Ammon's horn (tissue), 1 donor: Measurements from ENCODE around the gene LDLRAD3.

Experiments
- DNase-seq: peaks from one replicate; pipeline ENCODE4 v3.0.0-alpha.2; 2016; ENCODE audit warnings: low spot score

Gene LDLRAD3

DNA sequence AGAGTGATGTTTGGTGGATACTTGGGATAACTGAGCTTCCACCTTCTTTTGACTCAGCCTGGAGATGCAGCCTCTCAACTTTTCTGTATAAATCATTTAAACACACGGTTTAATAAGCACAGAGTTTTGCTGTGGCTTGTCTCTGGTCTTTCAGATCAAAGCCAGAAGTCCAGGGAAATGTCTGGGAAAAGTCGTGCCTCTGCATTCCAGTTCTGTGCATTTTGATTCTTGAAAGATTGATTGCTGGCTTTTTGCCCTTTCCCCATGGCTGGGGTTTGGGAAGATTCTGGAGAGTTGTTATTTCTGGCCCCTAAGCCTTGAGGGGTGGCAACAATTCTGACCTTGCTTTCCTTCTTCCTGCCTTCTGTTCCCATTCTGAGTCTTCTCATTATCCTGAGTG, 191.2 kb downstream of the LDLRAD3 start:
- no peak for DNase-seq

DNA sequence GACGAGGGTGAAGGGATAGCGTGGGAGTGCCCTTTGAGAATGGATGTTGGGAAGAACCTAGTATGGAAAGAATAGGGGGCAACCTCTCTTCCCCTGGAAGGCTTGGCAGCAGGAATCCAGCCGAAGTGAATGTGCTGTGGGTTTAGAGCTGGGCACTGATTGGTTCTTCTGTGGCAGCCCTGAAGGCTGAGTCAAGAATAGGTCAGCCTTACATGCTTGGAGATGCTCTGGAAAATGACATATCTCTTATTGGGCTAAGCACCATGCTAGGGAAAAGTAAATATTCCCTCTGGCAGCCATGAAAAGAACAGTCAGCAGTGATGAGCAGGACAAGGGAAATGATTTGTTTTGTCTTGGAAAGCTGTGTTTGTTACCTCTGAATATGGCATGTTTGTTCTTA, 195.9 kb downstream of the LDLRAD3 start:
- no peak for DNase-seq

DNA sequence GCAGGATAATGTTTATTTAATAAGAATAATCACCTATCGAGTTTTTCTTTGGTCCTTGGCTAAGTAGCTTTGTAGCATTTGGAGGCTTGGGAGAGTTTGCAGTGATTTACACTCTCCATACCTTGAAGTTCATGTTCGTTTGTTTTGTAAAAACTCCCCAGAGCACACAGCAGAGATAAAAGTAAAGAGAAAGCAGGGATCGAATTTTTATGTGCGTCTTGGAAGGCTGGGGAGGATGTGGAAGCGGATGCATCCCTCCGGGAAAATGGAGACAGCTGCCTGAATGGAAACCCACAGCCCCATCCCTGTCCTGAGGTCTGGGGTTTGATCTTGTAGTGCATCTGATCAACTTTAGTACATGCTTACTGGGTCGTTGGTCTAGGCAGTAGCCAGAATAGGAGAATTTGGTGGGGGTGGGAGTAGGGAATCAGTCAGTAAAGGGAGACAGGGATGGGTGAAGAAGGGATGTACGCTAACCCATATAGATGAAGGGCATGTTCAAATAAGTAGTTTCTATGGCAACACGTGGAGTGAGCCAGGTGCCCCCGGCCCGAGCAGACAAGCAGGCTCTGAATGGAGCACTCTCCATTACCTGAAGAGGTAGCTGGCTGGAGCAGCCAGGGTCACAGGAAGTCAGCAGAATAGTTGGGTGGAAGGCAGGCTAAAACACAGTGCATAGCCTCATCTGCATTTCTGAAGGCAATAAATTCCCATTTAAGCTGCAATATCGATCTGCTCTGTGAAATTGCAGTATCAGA, 197.5 kb downstream of the LDLRAD3 start:
- DNase-seq, result no peak

DNA sequence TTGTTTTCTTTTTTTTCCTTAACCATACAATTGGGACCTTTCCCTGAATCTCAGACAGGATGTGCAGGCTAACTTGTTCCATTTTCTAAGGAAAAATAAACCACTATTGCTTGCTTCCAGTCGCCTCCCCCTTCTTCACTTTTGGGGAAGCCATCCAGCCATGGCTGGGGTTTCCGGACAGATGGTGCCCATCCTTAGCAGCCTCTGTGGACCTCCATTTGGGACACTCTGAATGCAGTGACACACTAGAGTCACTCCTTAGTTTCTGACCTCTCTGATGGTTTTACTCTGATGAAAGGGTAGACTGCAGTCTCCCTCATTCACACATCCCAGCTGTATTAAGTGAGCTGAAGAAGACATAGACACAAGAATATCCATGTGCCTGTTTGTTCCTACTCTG, 198.1 kb downstream of the LDLRAD3 start:
- no peak for DNase-seq

DNA sequence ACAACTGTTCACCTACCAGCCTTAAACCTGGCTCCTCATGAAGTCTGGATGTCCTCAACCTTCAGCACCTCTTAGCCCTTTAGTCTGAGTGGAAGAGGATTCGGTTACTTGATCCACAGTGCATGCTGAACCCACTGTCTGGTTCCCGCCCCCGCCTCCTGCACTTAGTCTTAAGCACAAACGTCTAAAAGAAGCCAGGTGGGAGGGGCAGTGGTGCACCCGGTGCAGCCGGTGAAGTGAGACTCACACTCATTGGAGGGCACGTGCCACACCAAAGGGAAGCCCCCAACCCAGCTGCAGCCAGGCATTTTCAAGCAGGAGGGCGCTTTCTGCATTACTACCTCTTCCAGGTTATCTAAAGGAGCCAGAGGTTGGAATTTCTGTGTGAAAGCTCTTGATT, 198.6 kb downstream of the LDLRAD3 start:
- no peak for DNase-seq

DNA sequence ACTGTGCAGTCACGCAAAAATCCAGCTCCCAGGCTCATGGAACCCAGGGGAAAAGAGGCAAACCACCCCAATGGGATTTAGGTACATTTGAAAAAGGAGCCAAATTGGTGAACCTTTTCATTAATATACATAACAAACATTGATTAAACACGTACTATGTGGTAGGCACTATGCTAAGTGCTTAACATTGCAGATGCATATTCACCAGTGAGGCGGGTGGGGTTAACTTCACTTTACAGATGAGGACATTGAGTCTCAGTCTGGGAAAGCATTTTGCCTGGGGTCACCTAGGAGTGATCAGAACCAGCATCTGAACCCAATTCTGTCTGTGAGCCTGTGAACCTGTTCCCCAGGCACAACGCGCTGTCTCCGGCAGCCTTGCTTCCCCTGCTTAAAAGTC, 199.0 kb downstream of the LDLRAD3 start:
- no peak for DNase-seq

DNA sequence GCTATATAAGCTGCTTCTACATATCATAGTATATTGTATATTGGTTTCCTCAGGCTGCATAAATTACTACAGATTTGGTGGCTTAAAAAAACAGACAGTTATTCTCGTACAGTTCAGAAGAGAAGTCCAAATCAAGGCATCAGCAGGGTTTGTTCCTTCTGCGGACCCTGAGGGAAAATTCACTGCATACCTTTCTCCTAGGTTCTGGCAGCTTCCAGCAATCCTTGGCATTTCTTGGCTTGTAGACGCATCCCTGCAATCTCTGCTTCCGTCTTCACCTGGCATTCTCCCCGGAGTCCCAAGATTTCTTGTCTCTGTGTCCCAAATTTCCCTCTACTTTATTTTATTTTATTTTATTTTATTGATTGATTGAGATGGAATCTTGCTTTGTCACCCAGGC, 202.6 kb downstream of the LDLRAD3 start:
- no peak for DNase-seq

DNA sequence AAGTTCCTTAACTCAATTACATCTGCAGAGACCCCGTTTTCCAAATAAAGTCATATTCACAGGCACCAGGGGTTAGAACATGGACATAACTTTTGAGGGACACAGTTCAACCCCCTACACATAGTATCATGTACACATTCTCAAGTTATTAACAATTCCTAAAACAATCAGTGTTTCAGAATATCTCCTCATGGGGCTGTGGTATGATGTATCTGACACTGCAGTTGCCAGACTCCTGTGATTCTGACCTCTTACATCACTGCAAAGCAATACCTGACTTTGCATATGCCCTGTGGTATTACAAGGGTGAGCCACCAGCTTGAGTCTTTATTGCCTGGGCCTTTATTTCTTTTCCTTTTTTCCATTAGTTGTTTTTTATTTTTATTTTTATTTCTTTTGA, 203.6 kb downstream of the LDLRAD3 start:
- no peak for DNase-seq

DNA sequence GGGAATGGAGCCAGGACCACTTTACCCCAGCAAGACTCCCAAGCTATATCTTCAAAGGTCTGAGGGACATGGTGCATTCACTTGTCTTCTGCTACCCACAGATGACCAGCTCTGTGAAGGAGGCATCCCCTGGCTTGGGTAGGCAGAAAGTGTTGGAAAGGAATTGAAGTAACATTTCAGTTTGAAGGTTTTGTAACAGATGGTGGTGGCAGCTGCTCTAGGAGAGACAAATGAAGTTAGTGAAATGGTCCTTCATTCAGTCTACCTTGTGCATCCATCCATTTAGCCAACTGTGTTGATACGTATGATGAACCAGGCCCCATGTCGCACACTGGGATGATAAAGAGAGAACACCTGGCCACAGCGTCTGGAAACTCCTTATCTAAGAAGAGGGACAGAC, 204.8 kb downstream of the LDLRAD3 start:
- no peak for DNase-seq

DNA sequence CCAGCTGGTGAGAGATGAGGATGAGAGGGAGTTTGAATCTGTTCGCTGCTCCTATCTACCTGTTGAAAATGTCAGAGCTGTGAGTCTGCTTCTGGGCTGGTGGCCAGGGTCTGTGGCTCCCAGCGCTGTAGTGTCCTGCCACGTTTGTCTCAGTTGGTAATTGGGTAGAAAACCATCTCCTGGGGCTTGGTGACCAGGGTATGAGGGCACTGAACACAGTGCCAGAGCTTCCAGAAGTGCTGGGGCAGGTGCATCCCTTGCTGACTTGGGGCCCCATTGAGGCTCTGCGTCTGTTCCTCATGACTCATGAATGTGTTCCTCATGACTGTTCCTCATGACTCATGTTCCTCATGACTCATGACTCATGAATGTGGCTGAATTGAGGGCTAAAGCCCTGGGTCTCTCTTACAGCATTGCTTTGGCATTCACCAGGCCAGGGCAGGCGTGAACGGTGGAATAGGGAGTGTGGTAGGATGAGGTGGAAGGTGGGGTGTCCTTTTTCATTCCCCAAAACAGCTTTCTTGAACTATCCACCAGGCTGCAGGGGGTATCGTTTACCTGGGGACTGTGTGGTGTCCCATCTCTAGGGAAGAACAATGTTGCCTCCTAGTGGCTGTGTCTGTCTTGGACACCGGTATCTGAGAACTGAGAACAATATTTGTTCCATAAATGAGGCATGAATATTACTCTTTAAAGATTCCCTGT, 205.8 kb downstream of the LDLRAD3 start:
- no peak for DNase-seq

DNA sequence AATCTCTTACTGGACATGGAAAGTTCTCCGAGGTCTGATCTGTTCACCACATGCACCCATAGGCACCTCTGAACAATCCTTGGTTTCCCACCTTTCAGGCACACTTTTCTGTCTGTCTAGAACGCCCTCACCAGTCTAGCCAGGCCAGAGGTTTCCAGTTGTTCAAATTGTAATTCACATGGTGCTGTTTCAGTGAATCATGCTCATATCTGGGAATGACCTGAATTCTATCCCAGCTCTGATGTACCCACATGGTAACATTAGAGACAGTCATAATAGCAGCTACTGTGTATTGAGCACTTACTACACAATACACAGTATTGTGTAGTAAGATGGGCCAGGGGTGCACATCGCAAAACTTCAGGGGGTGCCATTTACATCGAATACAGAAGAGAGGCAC, 207.1 kb downstream of the LDLRAD3 start:
- no peak for DNase-seq

DNA sequence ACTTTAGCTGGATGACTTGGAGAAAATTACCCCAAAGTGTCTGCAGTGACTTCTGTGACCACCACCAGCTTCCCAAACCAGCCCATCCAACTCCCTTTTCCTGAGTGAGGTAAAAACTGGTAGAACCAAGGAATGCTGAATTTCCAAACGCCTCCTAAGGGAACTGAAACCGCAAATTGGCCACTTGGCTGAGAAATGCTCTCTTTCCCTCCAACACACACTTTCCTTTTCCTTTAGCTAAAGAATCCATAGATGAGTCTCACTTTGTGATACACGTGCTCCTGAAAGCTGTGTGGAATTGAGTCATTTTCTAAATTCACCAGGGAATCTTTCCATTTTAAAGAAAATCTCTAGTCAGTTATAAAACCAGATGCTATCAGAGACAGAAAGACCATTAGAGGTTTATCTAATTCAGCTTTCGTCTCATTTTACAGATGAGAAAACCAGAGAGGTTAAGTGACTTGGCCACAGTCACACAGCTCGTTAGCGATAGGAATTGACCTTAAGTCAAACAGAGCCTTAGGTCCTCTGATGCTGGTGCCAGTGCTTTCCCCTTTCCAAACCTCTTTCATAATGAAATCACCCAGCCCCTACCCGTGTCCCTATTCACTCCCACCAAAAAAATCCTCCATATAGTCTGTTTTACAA, 208.2 kb downstream of the LDLRAD3 start:
- no peak for DNase-seq

DNA sequence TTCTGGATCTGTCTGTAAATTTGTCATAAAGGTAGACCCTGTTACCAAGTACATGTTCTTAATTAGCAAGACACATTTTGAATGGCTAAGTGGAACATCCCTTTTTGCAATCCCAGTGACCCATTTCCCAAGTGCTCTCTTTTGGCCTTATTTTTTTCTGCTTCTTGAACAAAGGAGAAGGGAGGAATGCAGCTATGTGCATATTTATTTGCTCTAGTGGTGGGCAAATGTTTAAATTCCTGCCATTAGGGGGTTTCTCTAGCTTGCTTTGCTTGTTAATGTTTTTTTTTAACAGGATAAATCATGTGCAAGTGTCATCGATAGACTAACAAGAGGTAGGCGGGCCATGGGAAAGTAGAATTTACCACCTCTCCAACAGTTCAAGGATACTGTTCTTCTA, 209.7 kb downstream of the LDLRAD3 start:
- DNase-seq, result no peak

DNA sequence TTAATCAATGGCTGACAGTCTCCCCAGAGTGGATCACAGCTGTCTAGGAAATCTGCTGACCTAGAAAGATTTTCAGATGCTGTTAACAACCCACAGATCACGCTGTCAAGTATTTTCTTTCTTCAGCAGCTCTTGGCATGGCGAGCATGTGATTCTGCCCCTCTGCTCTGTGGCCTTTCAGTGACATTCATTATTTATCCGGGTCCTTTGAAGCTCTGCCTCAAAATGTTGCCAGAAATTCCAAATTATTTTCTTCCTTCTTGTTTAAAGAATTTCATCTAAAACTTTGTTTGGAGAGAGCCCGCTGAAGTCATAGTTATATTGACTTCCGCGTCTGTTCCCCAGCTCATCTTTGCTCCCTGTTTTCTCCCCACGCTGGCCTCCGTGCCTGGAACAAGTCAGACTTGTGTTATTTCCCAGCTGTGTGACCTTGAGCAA, 211.3 kb downstream of the LDLRAD3 start:
- DNase-seq, result no peak

DNA sequence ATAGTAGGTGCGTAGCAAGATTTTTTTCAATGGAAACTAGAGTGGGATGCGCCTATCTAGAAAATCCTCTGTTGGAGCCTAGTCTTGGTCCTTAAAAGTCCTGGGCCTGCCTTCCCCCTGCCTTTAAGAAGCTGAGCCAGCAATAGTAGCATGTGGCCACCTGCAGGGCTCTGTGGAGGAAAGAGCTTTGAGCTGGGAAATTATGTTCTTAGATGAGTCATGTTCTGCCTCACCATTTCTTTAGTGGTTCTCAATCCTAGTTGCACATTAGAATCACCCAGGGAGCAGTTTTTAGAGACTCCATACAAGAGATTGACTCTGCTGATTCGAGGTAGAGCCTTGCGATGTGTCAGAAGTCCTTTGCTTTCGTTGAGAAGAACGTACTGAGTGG, 211.9 kb downstream of the LDLRAD3 start:
- no peak for DNase-seq

DNA sequence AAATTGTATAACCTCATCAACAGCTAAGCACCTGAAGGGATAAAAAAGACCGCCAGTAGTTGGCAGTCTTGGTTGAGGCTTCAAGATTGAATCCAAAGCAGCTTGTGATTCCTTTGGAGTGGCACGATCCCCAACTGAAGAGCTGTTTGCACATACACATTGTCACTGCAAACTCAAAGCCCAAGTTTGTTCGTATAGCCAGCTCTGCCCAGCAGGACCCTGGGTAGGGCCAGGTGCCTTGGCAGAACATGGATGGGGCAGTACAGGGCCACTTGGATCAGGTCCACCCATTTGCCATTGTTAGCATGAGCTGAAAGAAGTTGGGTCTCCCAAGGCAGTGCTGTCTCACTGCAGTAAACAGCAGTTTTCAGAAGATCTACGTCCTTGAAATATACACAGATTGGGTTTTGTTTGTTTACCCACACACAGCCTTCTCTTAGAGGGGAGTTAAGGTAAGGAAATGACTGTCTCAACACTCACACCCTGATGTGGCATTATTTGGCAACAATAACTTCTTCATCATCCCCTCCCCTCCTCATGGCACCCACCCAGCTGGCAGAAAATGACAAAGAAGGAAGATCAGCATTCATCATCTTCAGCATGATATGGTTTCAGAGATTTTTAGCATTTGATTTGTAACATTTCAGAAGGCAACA, 212.4 kb downstream of the LDLRAD3 start:
- peak; percentile 81 for DNase-seq

DNA sequence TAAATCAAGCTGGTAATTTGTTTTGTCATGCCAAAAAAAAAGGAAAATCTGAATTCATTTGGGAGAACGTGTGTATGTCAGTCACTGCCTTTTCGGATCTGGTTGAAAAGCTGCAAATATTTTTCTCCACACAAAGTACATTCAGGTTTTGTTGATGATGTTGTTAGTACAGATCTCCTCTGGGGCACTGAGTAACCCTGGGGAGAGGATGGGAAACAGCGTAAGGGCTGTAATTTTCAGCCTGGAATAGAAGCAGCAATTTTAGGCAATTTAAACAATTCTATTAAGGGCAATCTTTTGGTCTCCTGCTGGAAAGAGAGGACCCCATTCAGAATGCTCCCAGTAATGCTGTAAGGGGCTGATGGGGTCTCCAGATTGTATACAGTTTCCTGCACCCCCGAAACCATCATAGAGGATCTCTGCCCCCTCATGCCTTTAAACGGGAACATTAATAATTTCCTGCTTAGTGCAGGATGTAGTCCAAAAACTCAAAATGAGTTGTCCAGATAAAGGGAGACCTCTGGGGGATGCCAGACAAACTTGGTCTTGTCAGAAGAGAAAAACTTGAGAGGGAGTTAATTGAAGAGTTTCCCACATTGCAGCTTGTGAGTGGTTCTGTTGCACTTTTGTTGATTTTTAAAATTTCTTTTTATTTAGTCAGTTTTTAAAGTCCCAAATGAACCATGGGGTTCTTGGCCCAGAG, 213.1 kb downstream of the LDLRAD3 start:
- peak; percentile 8 for DNase-seq

DNA sequence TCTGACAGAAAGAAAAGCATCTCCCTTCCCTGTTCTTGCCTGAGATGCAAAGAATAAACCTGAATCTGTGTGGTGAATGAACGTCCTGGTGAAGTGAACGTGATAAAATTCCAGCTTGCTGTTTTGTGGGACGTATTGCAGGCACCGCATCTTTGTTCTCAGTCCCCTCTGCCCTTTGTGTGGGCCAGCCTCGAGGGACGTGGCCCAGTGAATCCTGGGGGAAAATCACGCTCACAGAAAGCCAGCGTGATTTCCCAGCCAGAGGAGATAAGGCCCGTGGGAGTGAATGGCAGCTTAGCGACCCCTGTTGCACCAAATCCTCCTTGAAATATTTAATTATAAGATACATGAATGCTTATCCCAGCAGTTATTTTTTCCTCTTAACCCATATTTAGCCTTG, 216.2 kb downstream of the LDLRAD3 start:
- DNase-seq, result no peak

DNA sequence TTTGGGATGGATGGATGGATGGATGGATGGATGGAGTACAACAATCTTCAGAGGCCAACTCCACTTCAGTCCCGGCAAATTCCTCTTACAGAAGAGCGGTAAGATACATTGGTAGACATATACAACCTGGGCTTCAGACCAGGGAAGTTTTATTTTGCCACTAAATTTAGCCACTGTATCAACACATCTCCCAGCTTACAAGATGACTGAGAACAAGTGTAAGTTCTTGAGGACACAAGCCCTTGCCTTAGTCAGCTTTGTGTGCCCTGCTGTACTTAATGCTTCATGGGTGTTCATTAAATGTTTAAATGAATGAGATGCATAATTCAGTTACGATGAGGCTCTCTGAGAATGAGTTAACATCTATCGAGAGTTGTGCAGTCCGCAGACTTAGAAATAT, 217.7 kb downstream of the LDLRAD3 start:
- DNase-seq, result no peak

DNA sequence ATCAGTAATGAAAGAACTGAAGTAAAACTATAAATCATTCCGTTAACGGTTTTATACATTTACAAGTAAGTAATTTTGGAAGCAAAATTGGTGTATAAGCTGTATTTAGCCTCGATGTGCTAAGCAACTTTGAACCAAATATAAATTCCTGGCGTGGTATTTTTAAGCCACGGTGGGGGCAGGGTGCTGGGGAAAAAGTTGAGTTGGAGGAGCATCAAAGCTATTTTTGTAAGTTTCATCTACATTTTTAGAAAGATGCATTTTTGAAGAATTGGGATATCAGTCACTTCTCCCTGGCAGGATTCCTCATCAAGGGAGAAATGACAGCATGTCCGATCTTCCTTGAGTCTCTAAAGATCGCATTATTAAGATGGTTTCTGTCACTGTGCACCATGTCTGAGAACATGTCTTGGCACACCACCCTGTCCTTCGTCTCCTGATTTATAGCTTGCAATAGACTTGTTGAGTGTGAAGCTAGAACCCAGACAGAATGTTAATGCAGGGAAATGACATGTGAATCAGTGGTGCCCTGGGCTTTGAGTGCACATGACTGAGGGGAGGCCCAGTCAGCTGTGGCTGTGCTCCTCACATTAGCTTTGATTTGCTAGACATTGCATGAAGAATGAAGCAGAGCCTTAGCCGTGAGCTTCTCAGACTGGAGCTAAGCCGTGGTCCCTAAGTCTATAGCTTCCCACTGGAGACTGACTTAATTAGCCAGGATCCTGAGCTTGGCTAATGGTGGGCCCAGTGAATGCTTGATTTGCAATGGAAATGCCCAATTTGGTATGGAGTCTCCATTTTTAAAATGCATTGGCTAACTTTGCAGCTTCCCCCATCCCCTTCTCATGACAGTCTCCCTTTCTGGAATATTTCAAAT, 218.4 kb downstream of the LDLRAD3 start:
- no peak for DNase-seq

DNA sequence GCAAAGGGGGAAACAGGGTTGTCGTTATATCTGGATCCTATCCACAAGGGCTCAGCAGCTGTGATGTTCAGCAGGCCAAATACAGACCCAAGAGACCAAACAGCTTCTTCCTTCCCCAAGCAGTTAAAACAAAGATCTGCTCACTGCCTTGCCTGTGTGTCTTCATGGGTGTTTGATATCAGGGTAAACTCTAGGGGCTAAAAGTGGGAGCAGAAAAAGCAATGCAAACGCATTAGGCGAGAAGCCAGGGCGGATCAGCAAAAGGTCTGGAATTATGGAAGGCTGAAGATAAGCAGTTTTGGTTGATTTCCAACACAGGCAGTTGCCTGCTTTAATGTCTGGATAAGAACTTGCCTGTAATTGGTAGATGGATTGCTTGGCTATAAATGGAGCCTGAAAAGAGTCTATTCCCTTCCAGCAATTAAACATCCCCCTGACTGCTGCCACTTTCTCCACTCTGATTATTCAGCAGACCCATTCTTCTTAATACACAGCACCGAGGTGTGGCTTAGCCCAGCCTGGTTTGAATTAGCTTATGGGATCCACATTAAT, 219.1 kb downstream of the LDLRAD3 start:
- no peak for DNase-seq
